Measurements from ENCODE around the gene UIMC1. TPM values are rescaled to one million over a fixed set of nuclear protein-coding genes. Genes with fewer than 3 reads are reported as not detected.

UIMC1 gene
- total RNA-seq, 1 experiment from 2014 or later, result 53.0 TPM

- Mint-ChIP-seq H3K4me3 (no peak overlapping the region), H3K9me3 (no peaks in the 10 kb centered on the region), H3K36me3 (ENCODE audit: insufficient read depth in 1 of 3, low read depth in 3 of 3) (peaks cover 0 to 28% (median 14%) of the 10 kb centered on the region in 3 experiments; a peak in 6 of 7 replicates), H3K27me3 (ENCODE audit: low read depth) (no peaks in the 10 kb centered on the region), H3K4me1 (peaks cover 0 to 13% of the 10 kb centered on the region in 2 experiments; a peak in 2 of 4 replicates), H3K27ac (peak overlapping the region in 1 of 3 experiments; percentile 29; a peak in 1 of 7 replicates)
- Histone ChIP-seq H3K79me1 (ENCODE audit: insufficient read depth, low read depth, low read length, poor library complexity, severe bottlenecking) (no peaks in the 10 kb centered on the region), H3K23ac (ENCODE audit: insufficient read length, low read depth, low read length) (no peak overlapping the region), H3K4me1 (ENCODE audit: insufficient read depth, low read length) (no peaks in the 10 kb centered on the region), H2AK5ac (ENCODE audit: insufficient read length, low read length) (no peak overlapping the region), H2BK5ac (ENCODE audit: insufficient read length, low read length) (no peak overlapping the region), H2AFZ (ENCODE audit: low read length) (no peak overlapping the region), H2BK20ac (ENCODE audit: low read depth, low read length, poor library complexity, severe bottlenecking) (no peak overlapping the region), H3K14ac (ENCODE audit: insufficient read depth, low read length) (no peak overlapping the region), H2BK120ac (ENCODE audit: low read depth, low read length, poor library complexity, severe bottlenecking) (no peak overlapping the region), H4K91ac (ENCODE audit: insufficient read length, low read depth, low read length) (no peak overlapping the region), H3K9me3 (ENCODE audit: control insufficient read depth, low read depth, low read length) (no peaks in the 10 kb centered on the region), H4K5ac (ENCODE audit: insufficient read length, low read depth, low read length) (no peak overlapping the region), H3K9ac (ENCODE audit: extremely low read depth, insufficient read length, low read length) (no peak overlapping the region), H3K18ac (ENCODE audit: insufficient read length, low read depth, low read length) (no peak overlapping the region), H3K27ac (ENCODE audit: insufficient read length, low read depth, low read length) (no peak overlapping the region), H3K4ac (ENCODE audit: low read depth, low read length) (no peak overlapping the region), H2BK15ac (ENCODE audit: low read depth, low read length) (no peak overlapping the region), H3K27me3 (ENCODE audit: insufficient read depth, low read length) (no peaks in the 10 kb centered on the region), H2BK12ac (ENCODE audit: insufficient read length, low read depth, low read length) (no peak overlapping the region), H3K4me2 (ENCODE audit: insufficient read depth, insufficient read length, low read length) (no peak overlapping the region), H3K23me2 (ENCODE audit: insufficient read length, low read depth, low read length, poor library complexity, severe bottlenecking) (no peaks in the 10 kb centered on the region), H3K79me2 (ENCODE audit: insufficient read depth, low read length) (no peaks in the 10 kb centered on the region), H4K20me1 (ENCODE audit: control insufficient read depth, insufficient read depth, insufficient read length) (no peaks in the 10 kb centered on the region), H4K8ac (replicated peaks; ENCODE audit: insufficient read length, low read depth, low read length) (no peak overlapping the region), H3K56ac (ENCODE audit: insufficient read length, low read depth, low read length) (no peak overlapping the region), H3T11ph (ENCODE audit: low read length) (no peak overlapping the region)
- no peak for DNase-seq
- no CpG with 5 or more reads among the region's 2 CpGs for WGBS (ENCODE audit: extremely low coverage, insufficient read length, low lambda C conversion rate)
- TF ChIP-seq CTCF (conservative IDR thresholded peaks at IDR 0.05), result no peak
These were observed 83.8 kb downstream of the UIMC1 start for GRCh38 chr5:176922817-176923216.

Measured in H9 (cell line).